Stimulated activated CD8-positive, alpha-beta memory T cell treated with anti-CD3 and anti-CD28 coated beads, Interleukin-4, amount 100 ng/mL, for 48 hours (primary cell): ENCODE measurements around the gene MATK.
"Not testable (repeated sequence)": the region's sequence is repeated elsewhere in the genome, so short reads cannot be mapped to it uniquely, and the experiment has no call there.

Experiments used
- DNase-seq: peaks from one replicate; pipeline ENCODE4 v3.0.0-alpha.2; 2020

The MATK gene

GRCh38 chr19:3770136-3770999, 15.8 kb downstream of the MATK start:
- no peak for DNase-seq

- no peak for DNase-seq
Measured at GRCh38 chr19:3769494-3769893, 16.7 kb downstream of the MATK start.

- DNase-seq = no peak
Measured at GRCh38 chr19:3768748-3769099, 17.5 kb downstream of the MATK start.

- DNase-seq = no peak
Measured at GRCh38 chr19:3768015-3768747, 18.0 kb downstream of the MATK start.

- DNase-seq = no peak
Measured at GRCh38 chr19:3767050-3767449, 19.1 kb downstream of the MATK start.

GRCh38 chr19:3766520-3766919, 19.7 kb downstream of the MATK start:
- DNase-seq = peak; percentile 38

GRCh38 chr19:3765757-3766156, 20.4 kb downstream of the MATK start:
- not testable (repeated sequence) for DNase-seq

- DNase-seq = no peak
Measured at GRCh38 chr19:3765121-3765520, 21.1 kb downstream of the MATK start.

- DNase-seq = peak; percentile 99
Measured at GRCh38 chr19:3762501-3763459, 23.4 kb downstream of the MATK start, which contains the start of gene MRPL54. MRPL54 (plus strand) TSS chr19:3762682; CDS start chr19:3762701, 19 bp downstream.

- no peak for DNase-seq
Measured at GRCh38 chr19:3762130-3762473, 24.1 kb downstream of the MATK start.

GRCh38 chr19:3761382-3762129, 24.6 kb downstream of the MATK start, which contains the start of gene APBA3:
APBA3 (minus strand) TSS chr19:3761692; CDS start chr19:3760264, 1,428 bp downstream.
- peak; percentile 98 for DNase-seq

GRCh38 chr19:3760871-3761361, 25.3 kb downstream of the MATK start:
- no peak for DNase-seq

GRCh38 chr19:3759482-3760254, 26.5 kb downstream of the MATK start:
- DNase-seq = no peak

- not testable (repeated sequence) for DNase-seq
Measured at GRCh38 chr19:3758297-3758696, 27.9 kb downstream of the MATK start.

GRCh38 chr19:3757705-3758104, 28.5 kb downstream of the MATK start:
- not testable (repeated sequence) for DNase-seq

GRCh38 chr19:3753631-3754410, 32.4 kb downstream of the MATK start:
- no peak for DNase-seq

GRCh38 chr19:3752492-3752891, 33.7 kb downstream of the MATK start:
- no peak for DNase-seq

- no peak for DNase-seq
Measured at GRCh38 chr19:3751236-3751635, 34.9 kb downstream of the MATK start.

GRCh38 chr19:3750211-3750610, 36.0 kb downstream of the MATK start:
- no peak for DNase-seq

- DNase-seq = no peak
Measured at GRCh38 chr19:3748965-3749364, 37.2 kb downstream of the MATK start.
